SK-N-SH treated with all-trans-retinoic acid at 6 μM for 48 hours (cell line): ENCODE results near the gene TFG.

ENCODE experiments used
- ATAC-seq: fragments of 200-7000 bp; cut with Tn5 transposase; 3 replicates; pipeline ENCODE4 v1.9.1; 2020; ENCODE audit warnings: mild to moderate bottlenecking, moderate library complexity
- ARNTL ChIP-seq: fragments of 450-650 bp; formaldehyde crosslinking; IDR thresholded peaks from 2 replicates; pipeline ENCODE4 v1.5.0; 2020; ENCODE audit warnings: low read depth, mild to moderate bottlenecking, moderate library complexity, borderline replicate concordance
- BACH2 ChIP-seq: fragments of 250-450 bp; sonication (Bioruptor Pico); IDR thresholded peaks from 2 replicates; pipeline ENCODE4 v1.9.0; 2021; ENCODE audit warnings: mild to moderate bottlenecking, borderline replicate concordance
- CREB5 ChIP-seq: fragments of 250-450 bp; sonication (Bioruptor Pico); IDR thresholded peaks from 2 replicates; pipeline ENCODE4 v1.5.1; 2020; ENCODE audit warnings: low read depth, mild to moderate bottlenecking, moderate library complexity
- CSDC2 ChIP-seq: fragments of 250-450 bp; sonication (Bioruptor Pico); IDR thresholded peaks from 2 replicates; pipeline ENCODE4 v1.5.0; 2020; ENCODE audit warnings: mild to moderate bottlenecking, moderate library complexity
- CSRNP3 ChIP-seq: fragments of 250-450 bp; sonication (Bioruptor Pico); IDR thresholded peaks from 2 replicates; pipeline ENCODE4 v1.5.1; 2021; ENCODE audit warnings: mild to moderate bottlenecking, moderate library complexity
- ESRRG ChIP-seq: fragments of 250-450 bp; sonication (Bioruptor Pico); IDR thresholded peaks from 2 replicates; pipeline ENCODE4 v1.6.1; 2021; ENCODE audit warnings: mild to moderate bottlenecking
- GLIS3 ChIP-seq: fragments of 250-450 bp; sonication (Bioruptor Pico); IDR thresholded peaks from 2 replicates; pipeline ENCODE4 v1.5.0; 2020; ENCODE audit warnings: mild to moderate bottlenecking, moderate library complexity
- ISL1 ChIP-seq: fragments of 250-450 bp; sonication (Bioruptor Pico); IDR thresholded peaks from 2 replicates; pipeline ENCODE4 v2.1.2; 2022; ENCODE audit warnings: mild to moderate bottlenecking, moderate library complexity
- OSR1 ChIP-seq: fragments of 250-450 bp; sonication (Bioruptor Pico); IDR thresholded peaks from 2 replicates; pipeline ENCODE4 v1.8.0; 2022; ENCODE audit warnings: moderate library complexity, mild to moderate bottlenecking, inconsistent platforms
- PATZ1 ChIP-seq: fragments of 250-450 bp; sonication (Bioruptor Pico); IDR thresholded peaks from 2 replicates; pipeline ENCODE4 v1.8.0; 2020; ENCODE audit warnings: mild to moderate bottlenecking, moderate library complexity, borderline replicate concordance
- POU6F1 ChIP-seq: fragments of 250-450 bp; sonication (Bioruptor Pico); IDR thresholded peaks from 2 replicates; pipeline ENCODE4 v1.8.0; 2021; ENCODE audit warnings: low read depth, mild to moderate bottlenecking, moderate library complexity, borderline replicate concordance
- PPARA ChIP-seq: fragments of 250-450 bp; sonication (Bioruptor Pico); IDR thresholded peaks from 2 replicates; pipeline ENCODE4 v1.5.0; 2020; ENCODE audit warnings: mild to moderate bottlenecking, borderline replicate concordance
- RARB ChIP-seq: fragments of 250-450 bp; sonication (Bioruptor Pico); IDR thresholded peaks from 2 replicates; pipeline ENCODE4 v1.8.0; 2021; ENCODE audit warnings: mild to moderate bottlenecking, moderate library complexity
- SNAI2 ChIP-seq: fragments of 250-450 bp; sonication (Bioruptor Pico); IDR thresholded peaks from 2 replicates; pipeline ENCODE4 v1.5.0; 2020; ENCODE audit warnings: mild to moderate bottlenecking, moderate library complexity
- TOX ChIP-seq: fragments of 250-450 bp; sonication (Bioruptor Pico); IDR thresholded peaks from 2 replicates; pipeline ENCODE4 v1.8.0; 2021; ENCODE audit warnings: mild to moderate bottlenecking, moderate library complexity, borderline replicate concordance
- TSHZ2 ChIP-seq: fragments of 250-450 bp; sonication (Bioruptor Pico); IDR thresholded peaks from 2 replicates; pipeline ENCODE4 v1.5.0; 2020; ENCODE audit warnings: mild to moderate bottlenecking, moderate library complexity
- ZFP3 ChIP-seq: fragments of 250-450 bp; sonication (Bioruptor Pico); IDR thresholded peaks from 2 replicates; pipeline ENCODE4 v1.5.0; 2020; ENCODE audit warnings: mild to moderate bottlenecking, moderate library complexity
- ZFP30 ChIP-seq: fragments of 450-650 bp; formaldehyde crosslinking; IDR thresholded peaks from 2 replicates; pipeline ENCODE4 v1.5.0; 2022; ENCODE audit warnings: mild to moderate bottlenecking, moderate library complexity
- ZNF565 ChIP-seq: fragments of 450-650 bp; formaldehyde crosslinking; conservative IDR thresholded peaks from 2 replicates; pipeline ENCODE4 v1.5.0; 2020; ENCODE audit warnings: low read depth, mild to moderate bottlenecking, moderate library complexity
- ZNF8 ChIP-seq: fragments of 450-650 bp; formaldehyde crosslinking; IDR thresholded peaks from 2 replicates; pipeline ENCODE4 v1.5.0; 2020; ENCODE audit warnings: mild to moderate bottlenecking, moderate library complexity

Gene TFG

GRCh38 chr3:100746092-100746491 is 36.8 kb downstream of the TFG start:
- no peak for TF ChIP-seq ZNF8 (CRISPR knock-in tag)
- no peak for TF ChIP-seq ZNF565 (CRISPR knock-in tag)
- TF ChIP-seq ISL1 (CRISPR knock-in tag), result no peak
- no peak for TF ChIP-seq ZFP30
- TF ChIP-seq CSDC2, result no peak
- TF ChIP-seq ZFP3 (CRISPR knock-in tag), result no peak
- TF ChIP-seq GLIS3 (CRISPR knock-in tag), result no peak
- no peak for TF ChIP-seq TSHZ2 (CRISPR knock-in tag)
- no peak for TF ChIP-seq BACH2
- TF ChIP-seq CSRNP3 (CRISPR knock-in tag), result no peak
- no peak for ATAC-seq

GRCh38 chr3:100748220-100748619 is 38.9 kb downstream of the TFG start:
- TF ChIP-seq SNAI2 (CRISPR knock-in tag) (no peak), ZNF8 (CRISPR knock-in tag) (no peak), CSDC2 (no peak), ZFP30 (no peak), BACH2 (no peak), ESRRG (CRISPR knock-in tag) (no peak), ISL1 (CRISPR knock-in tag) (no peak), PATZ1 (no peak), RARB (no peak), PPARA (CRISPR knock-in tag) (no peak), CSRNP3 (CRISPR knock-in tag) (no peak)
- TF ChIP-seq, all 23 proteins: peak for 0
- ATAC-seq, result no peak

- TF ChIP-seq POU6F1 (CRISPR knock-in tag), result no peak
- no peak for TF ChIP-seq CREB5
- TF ChIP-seq ARNTL (CRISPR knock-in tag), result no peak
- no peak for TF ChIP-seq ZNF565 (CRISPR knock-in tag)
- no peak for TF ChIP-seq PPARA (CRISPR knock-in tag)
- TF ChIP-seq OSR1 (CRISPR knock-in tag), result no peak
- no peak for TF ChIP-seq TOX
- no peak for TF ChIP-seq SNAI2 (CRISPR knock-in tag)
- no peak for TF ChIP-seq PATZ1
- TF ChIP-seq BACH2, result no peak
- no peak for TF ChIP-seq ZNF8 (CRISPR knock-in tag)
- no peak for TF ChIP-seq ISL1 (CRISPR knock-in tag)
- no peak for TF ChIP-seq TSHZ2 (CRISPR knock-in tag)
- TF ChIP-seq, all 23 proteins: peak for 0
Observed at GRCh38 chr3:100748967-100749366, 39.7 kb downstream of the TFG start.

More at GRCh38 chr3:100748967-100749366, 39.7 kb downstream of the TFG start:
- ATAC-seq, result no peak
